Stimulated activated naive B cell treated with anti-CD40 and anti-IgM and Interleukin-4, amounts not matched to agents 10 μg/mL and 1 μg/mL and 100 μg/mL, for 72 hours (primary cell): ENCODE measurements around the gene TBX19.

Experiments
- ATAC-seq, 2 donors: fragments of 150-1000 bp; cut with Tn5 transposase; replicated peaks; 2 replicates each; pipeline ENCODE4 v1.10.0; 2021; ENCODE audit warnings: moderate library complexity in 1 of 2
- DNase-seq: peaks from one replicate; pipeline ENCODE4 v3.0.0; 2021
- H3K27ac Mint-ChIP-seq: one replicate; pipeline ENCODE4 v1.8.0; 2022; ENCODE audit warnings: mild to moderate bottlenecking, mixed read lengths
- H3K27me3 Mint-ChIP-seq, 2 donors: one replicate each; pipeline ENCODE4 v1.8.0; 2022; ENCODE audit warnings: mixed read lengths in 2 of 2
- H3K36me3 Mint-ChIP-seq, 2 donors: one replicate each; pipeline ENCODE4 v1.8.0; 2022; ENCODE audit warnings: mixed read lengths in 2 of 2, mild to moderate bottlenecking in 1 of 2
- H3K4me1 Mint-ChIP-seq, 2 donors: one replicate each; pipeline ENCODE4 v1.8.0; 2022; ENCODE audit warnings: mixed read lengths in 2 of 2, mild to moderate bottlenecking in 1 of 2
- H3K4me3 Mint-ChIP-seq, 2 donors: one replicate each; pipeline ENCODE4 v1.8.0; 2022; ENCODE audit warnings: mild to moderate bottlenecking in 2 of 2, mixed read lengths in 2 of 2, moderate library complexity in 1 of 2
- H3K9me3 Mint-ChIP-seq, 2 donors: one replicate each; pipeline ENCODE4 v1.8.0; 2022; ENCODE audit warnings: mixed read lengths in 2 of 2, mild to moderate bottlenecking in 1 of 2

The TBX19 gene

GRCh38 chr1:168280296-168280927 lies at the start of gene TBX19:
TSS of gene TBX19 (plus strand) at chr1:168280877. CDS start at chr1:168281091, 214 bp downstream.
- Mint-ChIP-seq H3K27ac (no peak within 1 kb of the TSS), H3K27me3 (no peaks in the 10 kb centered on the region), H3K9me3 (peaks cover 0 to 2% of the 10 kb centered on the region in 2 donors), H3K4me1 (peaks cover 3 to 15% of the 10 kb centered on the region in 2 donors), H3K36me3 (peaks cover 23 to 40% of the 10 kb centered on the region in 2 donors), H3K4me3 (no peak within 1 kb of the TSS)
- no peak for ATAC-seq
- no peak for DNase-seq

- Mint-ChIP-seq H3K4me3 (no peak overlapping the region), H3K27ac (no peak overlapping the region)
- DNase-seq, result peak; percentile 9
These were observed 45.7 kb upstream of the TBX19 start for GRCh38 chr1:168234846-168235547.

GRCh38 chr1:168235548-168235885 lies 45.2 kb upstream of the TBX19 start:
- Mint-ChIP-seq H3K4me3 (no peak overlapping the region), H3K4me1 (peaks cover 33 to 60% of the 10 kb centered on the region in 2 donors), H3K27me3 (no peaks in the 10 kb centered on the region), H3K27ac (no peak overlapping the region), H3K9me3 (no peaks in the 10 kb centered on the region), H3K36me3 (peaks cover 53 to 82% of the 10 kb centered on the region in 2 donors)
- ATAC-seq, result peak in 1 of 2 donors; percentile 19
- no peak for DNase-seq

More at GRCh38 chr1:168234846-168235547, 45.7 kb upstream of the TBX19 start:
- peaks cover 48 to 80% of the 10 kb centered on the region in 2 donors for H3K36me3 Mint-ChIP-seq
- no peaks in the 10 kb centered on the region for H3K9me3 Mint-ChIP-seq
- ATAC-seq, result peak; percentile 93 to 95
- H3K27me3 Mint-ChIP-seq, result no peaks in the 10 kb centered on the region
- H3K4me1 Mint-ChIP-seq, result peaks cover 32 to 58% of the 10 kb centered on the region in 2 donors

- DNase-seq (no peak), ATAC-seq (no peak)
- H3K27me3 Mint-ChIP-seq, result no peaks in the 10 kb centered on the region
- no peak overlapping the region for H3K27ac Mint-ChIP-seq
- no peaks in the 10 kb centered on the region for H3K9me3 Mint-ChIP-seq
- H3K36me3 Mint-ChIP-seq, result peaks cover 54 to 79% of the 10 kb centered on the region in 2 donors
- peaks cover 30 to 60% of the 10 kb centered on the region in 2 donors for H3K4me1 Mint-ChIP-seq
- no peak overlapping the region for H3K4me3 Mint-ChIP-seq
These were observed 44.7 kb upstream of the TBX19 start for GRCh38 chr1:168235937-168236336.

- no peak overlapping the region for H3K27ac Mint-ChIP-seq
- H3K4me3 Mint-ChIP-seq, result no peak overlapping the region
- no peaks in the 10 kb centered on the region for H3K9me3 Mint-ChIP-seq
- peaks cover 54 to 79% of the 10 kb centered on the region in 2 donors for H3K36me3 Mint-ChIP-seq
- DNase-seq, result no peak
- ATAC-seq, result peak; percentile 63 to 69
- peaks cover 29 to 52% of the 10 kb centered on the region in 2 donors for H3K4me1 Mint-ChIP-seq
- no peaks in the 10 kb centered on the region for H3K27me3 Mint-ChIP-seq
These were observed 43.7 kb upstream of the TBX19 start for GRCh38 chr1:168236836-168237611.

GRCh38 chr1:168243198-168243597 lies 37.5 kb upstream of the TBX19 start:
- peaks cover 19 to 43% of the 10 kb centered on the region in 2 donors for H3K4me1 Mint-ChIP-seq
- ATAC-seq (no peak), DNase-seq (no peak)
- H3K4me3 Mint-ChIP-seq, result no peak overlapping the region
- H3K36me3 Mint-ChIP-seq, result peaks cover 61 to 74% of the 10 kb centered on the region in 2 donors
- no peaks in the 10 kb centered on the region for H3K9me3 Mint-ChIP-seq
- H3K27me3 Mint-ChIP-seq, result no peaks in the 10 kb centered on the region
- peak overlapping the region; percentile 5 for H3K27ac Mint-ChIP-seq

GRCh38 chr1:168243636-168244212 lies 37.0 kb upstream of the TBX19 start:
- H3K4me3 Mint-ChIP-seq, result no peak overlapping the region
- H3K27ac Mint-ChIP-seq, result peak overlapping the region; percentile 5
- ATAC-seq, result no peak
- peaks cover 63 to 77% of the 10 kb centered on the region in 2 donors for H3K36me3 Mint-ChIP-seq
- no peak for DNase-seq
- peaks cover 21 to 46% of the 10 kb centered on the region in 2 donors for H3K4me1 Mint-ChIP-seq
- H3K27me3 Mint-ChIP-seq, result no peaks in the 10 kb centered on the region
- no peaks in the 10 kb centered on the region for H3K9me3 Mint-ChIP-seq

- no peaks in the 10 kb centered on the region for H3K9me3 Mint-ChIP-seq
- H3K36me3 Mint-ChIP-seq, result peaks cover 65 to 77% of the 10 kb centered on the region in 2 donors
- ATAC-seq (no peak), DNase-seq (no peak)
- H3K4me3 Mint-ChIP-seq, result no peak overlapping the region
- H3K4me1 Mint-ChIP-seq, result peaks cover 21 to 43% of the 10 kb centered on the region in 2 donors
- H3K27ac Mint-ChIP-seq, result no peak overlapping the region
- no peaks in the 10 kb centered on the region for H3K27me3 Mint-ChIP-seq
These were observed 35.6 kb upstream of the TBX19 start for GRCh38 chr1:168245042-168245441.

GRCh38 chr1:168246506-168246905 lies 34.2 kb upstream of the TBX19 start:
- no peak overlapping the region for H3K4me3 Mint-ChIP-seq
- no peaks in the 10 kb centered on the region for H3K9me3 Mint-ChIP-seq
- DNase-seq (no peak), ATAC-seq (no peak)
- no peaks in the 10 kb centered on the region for H3K27me3 Mint-ChIP-seq
- H3K36me3 Mint-ChIP-seq, result peaks cover 64 to 77% of the 10 kb centered on the region in 2 donors
- peaks cover 19 to 48% of the 10 kb centered on the region in 2 donors for H3K4me1 Mint-ChIP-seq
- H3K27ac Mint-ChIP-seq, result no peak overlapping the region

GRCh38 chr1:168252204-168252733 lies 28.4 kb upstream of the TBX19 start:
- no peak for ATAC-seq
- peaks cover 49 to 76% of the 10 kb centered on the region in 2 donors for H3K36me3 Mint-ChIP-seq
- peaks cover 9 to 19% of the 10 kb centered on the region in 2 donors for H3K4me1 Mint-ChIP-seq
- no peak for DNase-seq
- no peaks in the 10 kb centered on the region for H3K27me3 Mint-ChIP-seq
- H3K27ac Mint-ChIP-seq, result peak overlapping the region; percentile 26
- no peaks in the 10 kb centered on the region for H3K9me3 Mint-ChIP-seq
- H3K4me3 Mint-ChIP-seq, result no peak overlapping the region

GRCh38 chr1:168256164-168256563 lies 24.5 kb upstream of the TBX19 start:
- no peak overlapping the region for H3K27ac Mint-ChIP-seq
- H3K36me3 Mint-ChIP-seq, result peaks cover 35 to 69% of the 10 kb centered on the region in 2 donors
- H3K4me3 Mint-ChIP-seq, result no peak overlapping the region
- no peaks in the 10 kb centered on the region for H3K9me3 Mint-ChIP-seq
- H3K27me3 Mint-ChIP-seq, result no peaks in the 10 kb centered on the region
- DNase-seq, result no peak
- no peak for ATAC-seq
- peaks cover 0 to 3% of the 10 kb centered on the region in 2 donors for H3K4me1 Mint-ChIP-seq

- peaks cover 0 to 4% of the 10 kb centered on the region in 2 donors for H3K4me1 Mint-ChIP-seq
- ATAC-seq, result no peak
- H3K4me3 Mint-ChIP-seq, result no peak overlapping the region
- no peaks in the 10 kb centered on the region for H3K9me3 Mint-ChIP-seq
- no peak overlapping the region for H3K27ac Mint-ChIP-seq
- H3K27me3 Mint-ChIP-seq, result no peaks in the 10 kb centered on the region
- peaks cover 43 to 77% of the 10 kb centered on the region in 2 donors for H3K36me3 Mint-ChIP-seq
- no peak for DNase-seq
These were observed 23.3 kb upstream of the TBX19 start for GRCh38 chr1:168257397-168257796.

- H3K27ac Mint-ChIP-seq, result no peak overlapping the region
- DNase-seq (no peak), ATAC-seq (no peak)
- H3K27me3 Mint-ChIP-seq, result no peaks in the 10 kb centered on the region
- H3K4me3 Mint-ChIP-seq, result no peak overlapping the region
- peaks cover 48 to 79% of the 10 kb centered on the region in 2 donors for H3K36me3 Mint-ChIP-seq
- H3K4me1 Mint-ChIP-seq, result peaks cover 0 to 4% of the 10 kb centered on the region in 2 donors
- peaks cover 0 to 4% of the 10 kb centered on the region in 2 donors for H3K9me3 Mint-ChIP-seq
These were observed 21.1 kb upstream of the TBX19 start for GRCh38 chr1:168259567-168259966.

- H3K36me3 Mint-ChIP-seq, result peaks cover 43 to 78% of the 10 kb centered on the region in 2 donors
These were observed 20.3 kb upstream of the TBX19 start for GRCh38 chr1:168260393-168260792.

More at GRCh38 chr1:168260393-168260792, 20.3 kb upstream of the TBX19 start:
- Mint-ChIP-seq H3K9me3 (peaks cover 0 to 4% of the 10 kb centered on the region in 2 donors), H3K4me1 (peaks cover 0 to 4% of the 10 kb centered on the region in 2 donors), H3K27me3 (no peaks in the 10 kb centered on the region), H3K4me3 (no peak overlapping the region), H3K27ac (no peak overlapping the region)
- no peak for ATAC-seq
- DNase-seq, result no peak
